IMR-90 (cell line): ENCODE data around the gene SLIT1. TPM values are rescaled to one million over a fixed set of nuclear protein-coding genes. Genes with fewer than 3 reads are reported as not detected.

Experiments used
- ATAC-seq: fragments of 200-7000 bp; cut with Tn5 transposase; 2 replicates; pipeline ENCODE4 v1.9.1; 2020; ENCODE audit warnings: low read depth, mild to moderate bottlenecking, moderate library complexity
- BruUV-seq: library from RNA; stranded (reverse); fragments of 400-500 nt; replicated peaks from 2 replicates; lab custom pipeline; 2021; lab: Mats Ljungman, UMichigan
- CTCF ChIA-PET: fragments of 300-600 bp; formaldehyde crosslinking; extraction: SDS; loops from one replicate; lab custom pipeline; 2021; ENCODE audit warnings: antibody characterized with exemption; lab: Yijun Ruan, JAX
- POLR2A ChIA-PET: fragments of 300-600 bp; sonication (Branson Sonifier 250); formaldehyde crosslinking; loops from one replicate; lab custom pipeline; 2022; ENCODE audit warnings: antibody characterized with exemption; ENCODE audit not compliant: unreplicated experiment; lab: Charles Lee
- DNase-seq: peaks from one replicate; pipeline ENCODE4 v3.0.0; 2013
- H2AFZ ChIP-seq: replicated peaks from 2 replicates; pipeline ENCODE3; 2013; ENCODE audit warnings: low read length, mild to moderate bottlenecking; ENCODE audit not compliant: poor library complexity
- H2AK5ac ChIP-seq: 2 replicates; pipeline ENCODE4 v1.6.1; 2013; ENCODE audit warnings: low read depth, low read length, inconsistent platforms
- H2AK9ac ChIP-seq: replicated peaks from 2 replicates; pipeline ENCODE3; 2013; ENCODE audit warnings: mild to moderate bottlenecking, low read depth, low read length, moderate library complexity; ENCODE audit not compliant: poor library complexity
- H2BK120ac ChIP-seq: 2 replicates; pipeline ENCODE4 v1.6.1; 2013; ENCODE audit warnings: low read depth, low read length, inconsistent platforms
- H2BK15ac ChIP-seq: 3 replicates; pipeline ENCODE4 v1.6.1; 2013; ENCODE audit warnings: low read depth, low read length, inconsistent platforms
- H2BK20ac ChIP-seq: 2 replicates; pipeline ENCODE4 v1.6.1; 2013; ENCODE audit warnings: low read depth, mild to moderate bottlenecking, inconsistent platforms, low read length, moderate library complexity
- H2BK5ac ChIP-seq: 2 replicates; pipeline ENCODE4 v1.6.1; 2013; ENCODE audit warnings: mild to moderate bottlenecking, low read depth, low read length, inconsistent platforms; ENCODE audit not compliant: poor library complexity, severe bottlenecking
- H3K14ac ChIP-seq: replicated peaks from 2 replicates; pipeline ENCODE4 v1.6.1; 2013; ENCODE audit warnings: low read depth, low read length, inconsistent platforms
- H3K18ac ChIP-seq: 2 replicates; pipeline ENCODE4 v1.6.1; 2013; ENCODE audit warnings: low read depth, low read length, control low read depth
- H3K23ac ChIP-seq: 2 replicates; pipeline ENCODE4 v1.6.1; 2013; ENCODE audit warnings: low read depth, low read length, inconsistent platforms
- H3K27ac ChIP-seq: 2 replicates; pipeline ENCODE4 v1.5.1; 2013; ENCODE audit warnings: mild to moderate bottlenecking, control low read depth, low read length; ENCODE audit not compliant: insufficient read depth
- H3K27me3 ChIP-seq: 2 replicates; pipeline ENCODE4 v1.6.1; 2013; ENCODE audit warnings: low read length; ENCODE audit not compliant: control insufficient read depth, insufficient read depth
- H3K36me3 ChIP-seq: 2 replicates; pipeline ENCODE4 v1.6.1; 2013; ENCODE audit warnings: low read length, mixed read lengths; ENCODE audit not compliant: control insufficient read depth, insufficient read depth
- H3K4ac ChIP-seq: 2 replicates; pipeline ENCODE4 v1.6.1; 2013; ENCODE audit warnings: low read depth, low read length, inconsistent platforms
- H3K4me1 ChIP-seq: 2 replicates; pipeline ENCODE4 v1.6.1; 2013; ENCODE audit warnings: low read length, mixed read lengths; ENCODE audit not compliant: control insufficient read depth, insufficient read depth
- H3K4me2 ChIP-seq: 2 replicates; pipeline ENCODE4 v1.6.1; 2013; ENCODE audit warnings: low read depth, mild to moderate bottlenecking, control low read depth, low read length, moderate library complexity
- H3K4me3 ChIP-seq: 2 replicates; pipeline ENCODE4 v1.5.1; 2013; ENCODE audit warnings: low read depth, mild to moderate bottlenecking, control low read depth, low read length, moderate library complexity; ENCODE audit not compliant: insufficient read depth
- H3K56ac ChIP-seq: 2 replicates; pipeline ENCODE4 v1.6.1; 2013; ENCODE audit warnings: low read length, inconsistent platforms; ENCODE audit not compliant: insufficient read depth; ENCODE audit errors: extremely low read depth
- H3K79me1 ChIP-seq, 2 experiments: 2 replicates each; pipeline ENCODE4 v1.6.1; 2013; ENCODE audit warnings: low read length in 2 of 2, inconsistent platforms in 1 of 2, low read depth in 1 of 2
- H3K9ac ChIP-seq: 2 replicates; pipeline ENCODE4 v1.6.1; 2013; ENCODE audit warnings: low read depth, low read length, control low read depth
- H3K9me1 ChIP-seq: 2 replicates; pipeline ENCODE4 v1.6.1; 2013; ENCODE audit warnings: low read length, inconsistent platforms; ENCODE audit not compliant: insufficient read depth
- H3K9me3 ChIP-seq: 2 replicates; pipeline ENCODE4 v1.6.1; 2013; ENCODE audit warnings: low read length; ENCODE audit not compliant: control insufficient read depth, insufficient read depth
- H4K20me1 ChIP-seq: 2 replicates; pipeline ENCODE4 v1.6.1; 2013; ENCODE audit warnings: low read length, inconsistent platforms; ENCODE audit not compliant: insufficient read depth
- H4K5ac ChIP-seq: 2 replicates; pipeline ENCODE4 v1.6.1; 2013; ENCODE audit warnings: mild to moderate bottlenecking, low read depth, low read length, control low read depth
- H4K8ac ChIP-seq, 2 experiments: 2 replicates each; pipeline ENCODE4 v1.6.1; 2013; ENCODE audit warnings: low read depth in 2 of 2, low read length in 2 of 2, control low read depth in 1 of 2, inconsistent platforms in 1 of 2
- H4K91ac ChIP-seq: 2 replicates; pipeline ENCODE4 v1.6.1; 2013; ENCODE audit warnings: low read depth, low read length, inconsistent platforms; ENCODE audit not compliant: insufficient read depth
- CHD1 ChIP-seq: IDR thresholded peaks from 2 replicates; pipeline ENCODE4 v1.6.1; 2012; ENCODE audit warnings: low read depth, low read length, improper control_type of control experiment
- CTCF ChIP-seq: conservative IDR thresholded peaks from 2 replicates; pipeline ENCODE4 v1.5.1; 2012; ENCODE audit warnings: mild to moderate bottlenecking, low read depth, low read length, improper control_type of control experiment
- MAFK ChIP-seq: IDR thresholded peaks from 2 replicates; pipeline ENCODE4 v1.6.1; 2012; ENCODE audit warnings: low read depth, low read length, improper control_type of control experiment
- MXI1 ChIP-seq: IDR thresholded peaks from 2 replicates; pipeline ENCODE4 v1.6.1; 2012; ENCODE audit warnings: low read depth, mild to moderate bottlenecking, low read length, moderate library complexity, borderline replicate concordance
- NFE2L2 ChIP-seq: fragments of 150-350 bp; IDR thresholded peaks from 2 replicates; pipeline ENCODE4 v1.6.1; 2016; ENCODE audit warnings: low read depth, mild to moderate bottlenecking, low read length
- POLR2A ChIP-seq: IDR thresholded peaks from 2 replicates; pipeline ENCODE4 v1.6.1; 2012; ENCODE audit warnings: mild to moderate bottlenecking, low read depth, low read length
- RAD21 ChIP-seq: IDR thresholded peaks from 2 replicates; pipeline ENCODE4 v1.6.1; 2012; ENCODE audit warnings: low read length, improper control_type of control experiment
- RFX5 ChIP-seq: IDR thresholded peaks from 2 replicates; pipeline ENCODE4 v1.8.0; 2012; ENCODE audit warnings: low read depth, mild to moderate bottlenecking, low read length, moderate library complexity
- SMC3 ChIP-seq: fragments of 150-350 bp; IDR thresholded peaks from 2 replicates; pipeline ENCODE4 v1.6.1; 2016; ENCODE audit warnings: low read depth, mild to moderate bottlenecking, antibody characterized with exemption, low read length, moderate library complexity
- USF2 ChIP-seq: fragments of 150-350 bp; IDR thresholded peaks from 2 replicates; pipeline ENCODE4 v1.6.1; 2017; ENCODE audit warnings: mild to moderate bottlenecking, antibody characterized with exemption, low read length, low read depth
- WGBS, 2 experiments: methylation state at CpG; one replicate each; pipeline versions ENCODE4 v1.1.5 to v1.1.7; 2013; ENCODE audit warnings: missing lambda C conversion rate in 2 of 2; ENCODE audit not compliant: insufficient read length in 1 of 2; ENCODE audit errors: extremely low coverage in 2 of 2; 5-methylcytosine and 5-hydroxymethylcytosine counted together
- dilution Hi-C: fragments of 300-500 bp; cut with HindIII; formaldehyde crosslinking; loops from one replicate; pipeline ENCODE4 v1.14.3; 2018; ENCODE audit warnings: low sequenced_read_pairs; ENCODE audit not compliant: unreplicated experiment
- in situ Hi-C: fragments of 300-500 bp; cut with MboI; formaldehyde crosslinking; loops from 3 replicates; pipeline ENCODE4 v1.14.3; 2019; ENCODE audit warnings: low sequenced_read_pairs, inconsistent platforms, mixed read lengths
- intact Hi-C: fragments of 100-400 bp; cut with micrococcal nuclease; formaldehyde crosslinking; loops from 2 replicates; pipeline ENCODE4 v1.10.0; 2022
- polyA plus RNA-seq, 3 experiments: library from polyadenylated mRNA; depleted of rRNA; stranded (reverse); fragments of >200 nt; gene quantifications; 2 replicates each; pipeline ENCODE4 v1.2.3, GENCODE V29; 2012; ENCODE audit warnings: low replicate concordance in 1 of 3
- total RNA-seq: library from RNA; depleted of rRNA; stranded (reverse); fragments of >200 nt; gene quantifications from 2 replicates; pipeline ENCODE4 v1.2.3, GENCODE V29; 2012

Gene SLIT1
- total and polyA plus RNA-seq, 2 of the 4 experiments (the other 2 are of a cell fraction): under 0.01 TPM

GRCh38 chr10:97138846-97139245, 46.9 kb downstream of the SLIT1 start:
- dilution Hi-C loops: no loop called here
- intact Hi-C loops: no loop called here
- H2AK9ac ChIP-seq: no peak overlapping the region
- no peak overlapping the region for H3K18ac ChIP-seq
- ChIA-PET CTCF (no interaction called here), POLR2A (no interaction called here)
- H3K4me1 ChIP-seq: no peaks in the 10 kb centered on the region
- no peak for ATAC-seq
- no peak overlapping the region for H2AFZ ChIP-seq
- no peak overlapping the region for H4K5ac ChIP-seq
- no peaks in the 10 kb centered on the region for H3K79me1 ChIP-seq
- no peak overlapping the region for H3K4ac ChIP-seq
- H3K56ac ChIP-seq: no peak overlapping the region
- no peaks in the 10 kb centered on the region for H3K9me3 ChIP-seq
- H4K20me1 ChIP-seq: no peaks in the 10 kb centered on the region
- H3K4me3 ChIP-seq: no peak overlapping the region
- no peak overlapping the region for H2AK5ac ChIP-seq
- no peak overlapping the region for H3K27ac ChIP-seq
- no peak overlapping the region for H2BK5ac ChIP-seq
- no peak overlapping the region for H4K91ac ChIP-seq
- H3K14ac ChIP-seq: no peak overlapping the region
- H3K36me3 ChIP-seq: no peaks in the 10 kb centered on the region
- peaks cover 54% of the 10 kb centered on the region for H3K27me3 ChIP-seq
- H3K9me1 ChIP-seq: no peaks in the 10 kb centered on the region
- in situ Hi-C loops: no loop called here
- BruUV-seq: no TSS peak
- no peak overlapping the region for H4K8ac ChIP-seq
- 40% methylated on average over 1 of the region's 7 CpGs; no CpG with 5 or more reads in 1 of the 2 experiments for WGBS, 2 experiments
- no peak overlapping the region for H3K23ac ChIP-seq
- no peak overlapping the region for H3K4me2 ChIP-seq
- no peak overlapping the region for H2BK120ac ChIP-seq
- H3K9ac ChIP-seq: no peak overlapping the region
- DNase-seq: no peak
- no peak for TF ChIP-seq RFX5
- no peak for TF ChIP-seq MXI1
- TF ChIP-seq POLR2A: no peak
- TF ChIP-seq CTCF: no peak
- TF ChIP-seq NFE2L2: no peak
- TF ChIP-seq SMC3: no peak
- TF ChIP-seq USF2: no peak
- no peak for TF ChIP-seq CHD1
- no peak for TF ChIP-seq RAD21
- TF ChIP-seq MAFK: no peak
- H2BK20ac ChIP-seq: no peak overlapping the region
- no peak overlapping the region for H2BK15ac ChIP-seq
